GM19395 (cell line): ENCODE measurements around the gene ADGRG2.

Experiments
- ATAC-seq: cut with Tn5 transposase; IDR thresholded peaks from one replicate; pipeline ENCODE4 v1.9.1; 2021; ENCODE audit warnings: mild to moderate bottlenecking, moderate library complexity; ENCODE audit not compliant: unreplicated experiment

ADGRG2 gene

GRCh38 chrX:18962329-18962728, 159.9 kb downstream of the ADGRG2 start:
- no peak for ATAC-seq

- ATAC-seq, result no peak
Measured at GRCh38 chrX:18961686-18962085, 160.6 kb downstream of the ADGRG2 start.

GRCh38 chrX:18956303-18957032, 165.8 kb downstream of the ADGRG2 start:
- ATAC-seq, result no peak

- no peak for ATAC-seq
Measured at GRCh38 chrX:18955676-18956075, 166.6 kb downstream of the ADGRG2 start.

DNA sequence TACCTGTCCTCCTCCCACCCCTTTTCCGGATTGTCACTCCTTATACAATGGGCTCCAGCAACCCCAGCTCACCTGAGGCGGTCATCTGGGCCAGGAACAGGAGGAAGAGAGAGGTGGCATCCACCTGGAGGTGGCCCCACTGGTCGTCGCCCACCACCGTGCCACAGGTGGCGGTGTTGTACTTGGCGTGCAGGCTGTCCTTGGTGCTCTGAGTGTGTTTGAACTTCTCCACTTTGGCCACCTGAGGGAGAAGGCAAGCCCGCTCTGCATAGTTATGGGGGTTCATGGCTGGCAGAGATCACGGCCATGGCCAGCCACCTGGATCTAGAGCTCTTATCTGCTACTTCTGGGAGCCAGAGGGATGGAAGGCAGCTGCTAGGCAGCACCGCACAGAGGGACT, 171.2 kb downstream of the ADGRG2 start:
- ATAC-seq, result no peak

GRCh38 chrX:18949944-18950301, 172.3 kb downstream of the ADGRG2 start:
- ATAC-seq, result no peak

DNA sequence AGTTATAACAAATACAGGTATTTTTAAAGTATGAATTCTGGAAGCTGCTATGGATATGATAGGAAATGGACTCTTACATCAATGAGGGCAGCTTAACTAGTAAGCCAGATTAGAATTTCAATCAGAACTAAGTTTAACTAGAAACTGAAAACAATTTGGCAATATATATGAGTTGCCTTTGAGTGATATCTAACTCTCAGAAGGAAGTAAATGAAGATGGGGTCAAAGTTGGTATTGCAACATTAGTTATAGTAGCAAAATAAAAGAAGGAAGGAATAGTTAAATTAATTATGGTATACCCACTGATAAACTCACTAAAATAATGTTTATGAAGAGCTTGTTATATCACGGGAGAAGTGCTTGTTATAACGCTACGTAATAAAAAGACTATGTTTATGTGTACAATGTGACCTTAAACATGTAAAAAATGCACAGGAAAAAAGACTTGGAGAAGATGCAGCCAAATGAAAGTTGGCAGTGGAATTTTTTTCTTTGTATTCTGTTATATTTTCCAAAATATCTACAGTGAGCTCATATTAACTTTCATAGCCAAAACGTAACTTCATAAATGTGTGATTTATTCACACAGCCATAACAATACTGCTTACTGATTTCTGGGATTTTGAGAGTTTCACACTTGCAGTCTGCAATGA, 172.9 kb downstream of the ADGRG2 start:
- no peak for ATAC-seq

GRCh38 chrX:18946611-18947010, 175.7 kb downstream of the ADGRG2 start:
- ATAC-seq, result no peak

GRCh38 chrX:18946157-18946556, 176.1 kb downstream of the ADGRG2 start:
- ATAC-seq, result no peak

GRCh38 chrX:18945483-18945882, 176.8 kb downstream of the ADGRG2 start:
- ATAC-seq, result no peak

- no peak for ATAC-seq
Measured at GRCh38 chrX:18944482-18944881, 177.8 kb downstream of the ADGRG2 start.

DNA sequence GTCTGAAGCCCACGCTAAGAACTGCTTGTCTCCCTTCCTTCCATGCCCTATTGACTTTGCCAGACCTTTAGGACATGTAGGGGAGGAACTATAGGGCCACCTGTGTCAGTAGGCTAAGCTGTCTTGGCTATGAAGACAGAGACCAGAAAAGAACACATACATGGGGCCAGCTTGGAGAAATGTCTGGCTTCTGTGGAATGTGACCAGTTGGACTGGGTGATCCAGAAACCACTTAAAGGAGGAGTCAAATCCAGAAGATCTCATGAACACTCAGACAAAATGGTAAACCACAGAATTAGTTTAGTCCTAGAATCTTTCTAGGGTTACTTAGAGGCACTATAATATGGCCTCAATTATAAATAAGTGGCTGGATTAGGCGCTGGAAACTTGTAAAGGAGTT, 180.4 kb downstream of the ADGRG2 start:
- ATAC-seq, result no peak
